ENCODE data around the gene USH2A.

The USH2A gene

GRCh38 chr1:216459651-216460207 is 36.5 kb upstream of the USH2A start:
- TF ChIP-seq CTCF (IDR thresholded peaks at IDR 0.05; ENCODE audit: extremely low read depth, insufficient read depth, missing control alignments), result no peak
- no peak for DNase-seq (ENCODE audit: low spot score)
- in situ Hi-C loops (cut with MboI; ENCODE audit: low pct_unique_long_range_greater_than_20kb, low sequenced_read_pairs, unreplicated experiment), result no loop called here

- no peak for DNase-seq (ENCODE audit: low spot score)
- in situ Hi-C loops (cut with MboI; ENCODE audit: low pct_unique_long_range_greater_than_20kb, low sequenced_read_pairs, unreplicated experiment), result no loop called here
- TF ChIP-seq CTCF (IDR thresholded peaks at IDR 0.05; ENCODE audit: extremely low read depth, insufficient read depth, missing control alignments), result no peak
Observed at GRCh38 chr1:216458812-216459211, 35.6 kb upstream of the USH2A start.

GRCh38 chr1:216457356-216457755 is 34.1 kb upstream of the USH2A start:
- no peak for DNase-seq (ENCODE audit: low spot score)
- no peak for TF ChIP-seq CTCF (IDR thresholded peaks at IDR 0.05; ENCODE audit: extremely low read depth, insufficient read depth, missing control alignments)
- in situ Hi-C loops (cut with MboI; ENCODE audit: low pct_unique_long_range_greater_than_20kb, low sequenced_read_pairs, unreplicated experiment), result no loop called here

GRCh38 chr1:216456682-216457081 is 33.4 kb upstream of the USH2A start:
- no peak for TF ChIP-seq CTCF (IDR thresholded peaks at IDR 0.05; ENCODE audit: extremely low read depth, insufficient read depth, missing control alignments)
- no peak for DNase-seq (ENCODE audit: low spot score)
- in situ Hi-C loops (cut with MboI; ENCODE audit: low pct_unique_long_range_greater_than_20kb, low sequenced_read_pairs, unreplicated experiment), result no loop called here

GRCh38 chr1:216453777-216454176 is 30.5 kb upstream of the USH2A start:
- no peak for TF ChIP-seq CTCF (IDR thresholded peaks at IDR 0.05; ENCODE audit: extremely low read depth, insufficient read depth, missing control alignments)
- no peak for DNase-seq (ENCODE audit: low spot score)
- in situ Hi-C loops (cut with MboI; ENCODE audit: low pct_unique_long_range_greater_than_20kb, low sequenced_read_pairs, unreplicated experiment), result no loop called here

GRCh38 chr1:216450227-216450626 is 27.0 kb upstream of the USH2A start:
- no peak for DNase-seq (ENCODE audit: low spot score)
- in situ Hi-C loops (cut with MboI; ENCODE audit: low pct_unique_long_range_greater_than_20kb, low sequenced_read_pairs, unreplicated experiment), result no loop called here
- TF ChIP-seq CTCF (IDR thresholded peaks at IDR 0.05; ENCODE audit: extremely low read depth, insufficient read depth, missing control alignments), result no peak
